NOMO-1 (cell line): ENCODE data around the gene ACOT7.
"Not testable (repeated sequence)": the region's sequence is repeated elsewhere in the genome, so short reads cannot be mapped to it uniquely, and the experiment has no call there.

Experiments used
- DNase-seq, 2 experiments: peaks; one replicate each; lab custom pipeline; 2025; ENCODE audit not compliant: unreplicated experiment in 2 of 2; lab: John Stamatoyannopoulos, UW

Gene ACOT7

DNA sequence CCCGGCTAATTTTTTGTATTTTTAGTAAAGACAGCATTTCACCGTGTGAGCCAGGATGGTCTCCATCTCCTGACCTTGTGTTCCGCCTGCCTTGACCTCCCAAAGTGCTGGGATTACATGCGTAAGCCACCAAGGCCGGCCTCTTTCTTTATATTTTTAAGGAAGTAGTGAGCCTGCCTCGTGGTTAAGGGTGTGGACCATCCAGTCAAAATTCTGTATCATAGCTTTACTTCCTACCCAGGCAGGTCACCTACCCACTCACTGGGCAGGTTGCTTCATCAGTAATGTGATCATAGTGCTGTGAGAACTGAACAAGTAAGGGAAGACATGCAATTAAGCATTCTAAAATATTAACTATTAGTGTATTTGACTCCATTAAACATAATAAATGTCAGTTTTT, 8.1 kb upstream of the ACOT7 start:
- peak; percentile 72 to 86 for DNase-seq

DNA sequence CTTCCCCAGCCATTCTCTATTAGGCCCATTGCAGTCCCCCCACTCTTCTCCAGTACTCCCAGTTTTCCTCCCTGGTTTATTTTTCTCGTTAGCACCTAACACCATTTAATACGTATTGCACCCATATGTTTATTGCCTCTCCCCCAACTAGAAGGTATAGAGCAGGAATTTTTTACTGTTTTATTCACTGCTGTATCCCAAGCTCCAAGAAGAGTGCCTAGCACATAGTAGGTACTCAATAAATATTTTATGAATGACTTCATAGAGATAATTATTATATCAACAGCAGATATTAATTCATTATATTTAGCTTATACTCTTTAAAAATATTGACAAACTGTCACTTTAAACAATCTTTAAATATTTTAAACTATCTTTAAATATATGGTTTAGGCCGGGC, 5.7 kb upstream of the ACOT7 start:
- DNase-seq, result no peak

DNA sequence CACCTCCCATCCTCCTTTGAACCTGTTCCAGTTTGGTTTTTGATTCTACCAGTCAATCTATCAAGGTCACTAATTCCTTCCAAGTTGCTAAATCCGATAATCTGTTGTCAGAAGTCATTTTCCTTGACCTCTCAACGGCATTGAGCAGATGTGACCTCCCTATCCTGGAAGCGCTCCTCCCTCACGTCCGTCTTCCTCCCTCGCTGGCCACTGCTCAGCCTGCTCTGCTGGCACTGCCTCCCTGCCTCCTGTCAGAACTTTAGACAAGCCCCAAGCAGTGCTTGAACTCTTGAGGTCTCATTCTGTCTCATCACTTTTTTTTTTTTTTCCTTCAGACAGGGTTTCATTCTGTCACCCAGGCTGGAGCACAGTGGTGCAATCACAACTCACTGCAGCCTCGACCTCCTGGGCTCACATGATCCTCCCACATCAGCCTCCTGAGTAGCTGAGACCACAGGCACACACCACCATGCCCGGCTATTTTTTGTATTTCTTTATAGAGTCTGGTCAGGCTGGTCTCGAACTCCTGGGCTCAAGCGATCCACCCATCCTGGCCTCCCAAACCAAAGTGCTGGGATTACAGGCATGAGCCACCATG, 4.4 kb upstream of the ACOT7 start:
- DNase-seq, result no peak

DNA sequence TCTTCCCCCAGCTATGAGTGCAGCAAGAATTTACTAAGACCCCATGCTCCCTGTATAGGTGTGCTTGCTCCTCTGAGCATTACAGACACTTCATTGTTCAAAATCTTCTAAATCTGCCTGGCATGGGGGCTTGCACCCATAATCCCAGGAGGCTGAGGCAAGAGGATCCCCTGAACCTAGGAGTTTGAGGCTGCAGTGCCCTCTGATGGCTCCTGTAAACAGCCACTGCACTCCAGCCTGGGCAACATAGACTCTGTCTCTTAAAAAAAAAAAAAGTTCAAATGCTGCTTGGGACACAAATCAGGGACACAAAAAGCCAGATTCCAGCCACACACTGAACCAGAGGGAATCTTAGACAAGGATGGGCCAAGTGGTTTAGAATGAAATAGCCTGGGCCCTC, 3.4 kb upstream of the ACOT7 start:
- DNase-seq, result no peak

DNA sequence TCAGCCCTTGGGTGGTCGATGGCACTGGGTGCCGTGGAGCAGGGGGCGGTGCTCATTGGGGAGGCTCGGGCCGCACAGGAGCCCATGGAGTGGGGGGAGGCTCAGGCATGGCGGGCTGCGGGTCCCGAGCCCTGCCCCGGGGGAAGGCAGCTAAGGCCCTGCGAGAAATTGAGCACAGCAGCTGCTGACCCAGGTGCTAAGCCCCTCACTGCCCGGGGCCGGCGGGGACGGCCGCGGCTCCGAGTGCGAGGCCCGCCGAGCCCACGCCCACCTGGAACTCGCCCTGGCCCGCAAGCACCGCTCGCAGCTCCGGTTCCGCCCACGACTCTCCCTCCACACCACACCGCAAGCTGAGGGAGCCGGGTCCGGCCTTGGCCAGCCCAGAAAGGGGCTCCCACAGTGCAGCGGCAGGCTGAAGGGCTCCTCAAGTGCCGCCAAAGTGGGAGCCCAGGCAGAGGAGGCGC, 2.2 kb upstream of the ACOT7 start:
- not testable (repeated sequence) for DNase-seq

DNA sequence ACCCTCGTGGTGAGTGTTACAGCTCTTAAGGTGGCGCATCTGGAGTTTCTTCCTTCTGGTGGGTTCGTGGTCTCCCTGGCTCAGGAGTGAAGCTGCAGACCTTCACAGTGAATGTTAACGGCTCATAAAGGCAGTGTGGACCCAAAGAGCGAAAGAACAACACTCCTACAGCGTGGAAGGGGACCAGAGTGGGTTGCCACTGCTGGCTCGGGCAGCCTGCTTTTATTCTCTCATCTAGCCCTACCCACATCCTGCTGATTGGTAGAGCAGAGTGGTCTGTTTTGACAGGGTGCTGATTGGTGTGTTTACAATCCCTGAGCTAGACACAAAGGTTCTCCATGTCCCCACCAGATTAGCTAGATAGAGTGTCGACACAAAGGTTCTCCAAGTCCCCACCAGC, 1.6 kb upstream of the ACOT7 start:
- not testable (repeated sequence) for DNase-seq

DNA sequence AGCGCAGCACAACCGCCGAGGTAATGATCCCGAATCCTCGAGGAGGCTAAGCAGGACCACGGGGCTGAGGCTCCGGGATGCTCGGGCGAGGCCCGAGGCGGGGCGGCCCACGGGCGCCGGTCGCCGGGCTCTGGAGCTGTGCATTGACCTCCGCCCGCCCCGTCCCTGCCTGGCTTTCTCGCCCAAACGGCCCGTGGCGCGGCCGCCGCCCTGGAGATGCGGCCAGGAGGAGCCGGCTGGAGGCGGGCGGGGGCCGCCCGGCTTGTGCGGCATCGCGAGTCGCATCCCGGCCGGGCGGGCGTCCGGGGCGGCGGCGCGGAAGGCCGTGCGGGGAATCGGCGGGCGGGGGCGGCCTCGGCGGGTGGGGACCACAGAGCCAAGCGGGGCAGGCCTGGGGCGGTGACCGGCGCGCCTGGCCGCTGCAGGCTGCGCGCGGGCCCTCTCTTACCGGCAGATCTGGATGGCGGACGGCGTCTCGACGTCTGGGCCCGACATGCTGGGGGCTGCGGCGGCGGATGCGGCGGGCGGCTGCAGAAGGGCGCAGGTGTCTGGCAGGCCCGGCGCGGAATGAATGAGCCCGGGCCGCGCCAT, 663 bp downstream of the ACOT7 start:
- DNase-seq, result no peak

DNA sequence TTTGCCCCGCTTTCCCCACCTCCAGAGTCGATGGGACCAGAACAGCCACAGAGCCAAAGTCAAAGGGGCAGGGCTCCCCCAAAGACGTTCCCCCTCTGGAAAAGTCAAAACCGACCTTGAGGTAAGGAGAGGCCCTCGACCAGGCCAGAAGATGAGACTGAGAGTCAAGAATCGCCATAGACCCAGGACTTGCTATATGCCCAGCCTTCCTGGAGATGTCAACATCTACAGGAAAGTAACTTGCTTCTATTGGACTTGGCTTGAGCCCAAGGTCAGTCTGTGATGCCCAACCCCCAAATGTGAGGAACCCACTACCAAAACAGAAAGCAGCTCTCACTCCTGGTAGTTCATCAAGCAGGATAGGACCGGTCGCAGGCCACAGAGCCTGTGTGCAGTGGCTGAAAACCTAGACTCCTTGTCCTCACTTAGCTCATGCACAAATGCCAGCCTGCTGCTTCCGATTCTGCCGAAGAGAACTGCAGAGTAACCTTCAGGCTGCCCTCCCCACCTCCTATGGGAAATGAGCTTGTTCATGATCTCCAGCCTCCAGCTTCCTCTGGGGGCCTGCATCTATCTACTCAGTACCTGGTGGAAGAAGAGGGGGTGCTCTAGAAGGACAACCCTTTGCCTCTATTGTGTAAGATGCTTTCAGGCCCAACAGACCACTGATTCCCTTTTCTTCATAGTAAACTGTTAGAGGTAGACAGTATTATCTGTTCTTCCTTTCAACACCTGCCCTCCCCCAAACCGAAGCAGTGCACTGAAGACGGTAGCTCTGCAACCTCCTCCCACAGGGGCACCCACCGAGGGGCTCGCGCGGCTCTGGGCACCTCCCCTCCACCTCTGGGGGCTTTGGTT, 1.4 kb downstream of the ACOT7 start:
- peak in 1 of 2 experiments; percentile 17 for DNase-seq

DNA sequence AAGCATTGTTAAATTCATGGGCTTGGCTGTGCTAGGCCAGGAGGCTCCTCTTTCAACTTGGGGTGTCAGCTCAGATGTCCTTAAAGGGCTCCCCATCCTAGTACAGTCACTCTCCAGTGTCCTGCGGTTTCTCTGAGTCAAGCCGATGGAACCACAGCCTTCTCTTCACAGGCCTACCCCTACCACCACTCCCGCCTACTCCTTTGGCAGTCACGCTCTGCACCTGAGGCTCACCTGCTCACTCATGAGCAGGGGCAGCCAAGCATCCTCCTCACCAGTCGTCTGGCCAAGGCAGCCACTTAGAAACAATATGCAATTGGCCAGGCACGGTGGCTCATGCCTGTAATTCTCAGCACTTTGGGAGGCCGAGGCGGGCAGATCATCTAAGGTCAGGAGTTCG, 3.6 kb downstream of the ACOT7 start:
- DNase-seq, result no peak

DNA sequence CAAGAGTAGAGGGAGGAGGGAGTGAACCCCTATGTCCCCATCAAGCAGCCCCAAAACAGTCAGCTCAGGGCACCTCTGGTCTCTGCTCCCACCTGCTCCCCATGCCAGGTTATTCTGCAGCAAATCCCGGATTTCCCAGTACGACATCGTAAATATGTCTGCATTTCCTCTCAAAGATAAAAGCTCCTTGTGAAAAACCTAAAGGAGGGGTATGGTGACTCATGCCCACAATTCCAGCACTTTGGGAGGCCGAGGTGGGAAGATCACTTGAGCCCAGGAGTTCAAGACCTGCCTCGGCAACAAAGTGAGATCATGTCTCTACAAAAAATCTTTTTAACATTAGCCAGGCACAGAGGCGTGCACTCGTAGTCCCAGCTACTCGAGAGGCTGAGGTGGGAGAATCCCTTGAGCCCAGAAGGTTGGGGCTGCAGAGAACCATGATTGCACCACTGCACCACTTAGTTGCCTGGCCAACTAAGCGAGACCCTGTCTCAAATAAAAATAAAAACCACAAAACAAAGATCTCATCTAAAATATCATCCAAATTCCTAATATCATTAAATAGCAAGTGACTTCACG, 7.1 kb downstream of the ACOT7 start:
- no peak for DNase-seq

DNA sequence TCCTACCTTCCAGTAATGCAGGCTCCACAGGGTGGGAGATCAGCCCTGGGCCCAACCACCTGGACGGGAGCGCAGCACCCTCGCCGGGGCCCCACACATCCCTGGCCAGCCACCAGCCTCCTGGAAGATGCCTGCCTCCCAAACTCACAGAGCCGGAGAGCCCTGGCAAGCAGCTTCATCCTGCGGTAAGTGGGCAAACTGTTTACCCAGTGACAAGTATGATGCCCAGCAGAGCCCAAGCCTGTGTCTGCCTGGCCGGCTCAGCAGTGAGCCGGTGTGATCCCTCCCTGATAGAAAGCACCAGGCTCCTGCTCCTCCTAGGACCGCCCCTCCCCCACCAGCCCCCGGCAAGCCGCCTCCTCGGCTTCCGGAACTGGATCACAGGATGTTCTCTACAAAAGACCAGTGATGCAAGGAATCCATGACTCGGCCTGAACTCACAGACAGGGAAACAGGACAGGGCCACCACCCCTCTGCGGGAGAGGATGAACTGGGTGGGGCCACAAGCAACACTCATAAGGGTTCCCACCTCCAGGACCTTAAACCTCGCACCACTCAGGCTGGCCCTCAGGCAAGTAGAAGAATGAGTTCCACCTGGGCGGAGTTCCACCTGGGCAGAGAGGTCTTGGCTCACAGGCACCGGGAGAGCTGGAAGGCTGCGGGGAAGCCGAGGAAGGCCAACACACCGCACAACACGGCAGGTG, 7.9 kb downstream of the ACOT7 start:
- no peak for DNase-seq

DNA sequence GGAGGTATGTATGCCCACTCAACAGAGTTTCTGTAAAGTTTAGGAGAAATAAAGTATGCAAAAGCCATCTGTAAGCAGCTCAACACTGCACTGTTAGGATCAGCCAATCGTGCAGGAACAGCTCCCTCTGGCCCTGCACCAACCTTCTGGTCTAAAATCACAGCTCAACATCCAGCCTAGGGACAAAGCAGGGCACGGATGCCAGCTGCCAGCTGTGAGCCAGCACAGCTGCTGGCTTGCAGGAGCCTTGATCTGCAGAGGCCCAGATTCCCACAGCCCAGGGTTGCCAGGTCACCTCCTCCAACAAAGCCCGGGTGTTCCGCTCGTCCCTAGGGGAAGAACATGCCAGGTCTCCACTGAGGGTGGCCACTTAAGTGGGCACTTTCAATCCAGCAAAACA, 8.6 kb downstream of the ACOT7 start:
- no peak for DNase-seq

DNA sequence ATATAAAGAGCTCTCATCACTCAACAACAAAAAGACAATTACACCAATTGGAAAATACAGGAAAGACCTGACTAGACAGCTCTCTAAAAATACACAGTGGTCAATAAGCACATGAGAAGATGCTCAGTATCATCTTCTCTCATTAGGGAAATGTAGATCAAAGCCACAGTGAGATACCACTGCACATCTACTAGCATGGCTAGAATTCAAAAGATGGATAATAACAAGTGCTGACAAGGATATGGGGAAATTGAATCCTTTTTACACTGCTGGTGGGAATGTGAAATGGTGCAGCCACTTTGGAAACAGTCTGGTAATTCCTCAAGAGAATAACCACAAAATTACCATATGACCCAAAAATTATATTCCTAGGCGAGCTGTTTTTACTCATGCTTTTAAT, 9.4 kb downstream of the ACOT7 start:
- no peak for DNase-seq

DNA sequence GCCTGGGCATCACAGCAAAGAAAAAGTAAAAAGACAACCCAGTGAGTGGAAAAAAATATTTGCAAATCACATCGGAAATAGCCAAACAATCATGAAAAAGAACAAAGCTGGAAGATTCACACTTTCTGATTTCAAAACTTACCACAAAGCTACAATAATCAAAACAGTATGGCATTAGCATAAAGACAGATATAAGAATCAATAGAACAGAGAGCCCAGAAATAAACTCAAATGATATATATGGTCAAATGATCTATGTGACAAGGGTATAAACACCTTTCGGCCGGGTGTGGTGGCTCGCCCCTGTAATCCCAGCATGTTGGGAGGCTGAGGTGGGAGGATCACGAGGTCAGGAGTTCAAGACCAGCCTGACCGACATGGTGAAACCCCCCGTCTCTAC, 13.5 kb downstream of the ACOT7 start:
- DNase-seq, result no peak

DNA sequence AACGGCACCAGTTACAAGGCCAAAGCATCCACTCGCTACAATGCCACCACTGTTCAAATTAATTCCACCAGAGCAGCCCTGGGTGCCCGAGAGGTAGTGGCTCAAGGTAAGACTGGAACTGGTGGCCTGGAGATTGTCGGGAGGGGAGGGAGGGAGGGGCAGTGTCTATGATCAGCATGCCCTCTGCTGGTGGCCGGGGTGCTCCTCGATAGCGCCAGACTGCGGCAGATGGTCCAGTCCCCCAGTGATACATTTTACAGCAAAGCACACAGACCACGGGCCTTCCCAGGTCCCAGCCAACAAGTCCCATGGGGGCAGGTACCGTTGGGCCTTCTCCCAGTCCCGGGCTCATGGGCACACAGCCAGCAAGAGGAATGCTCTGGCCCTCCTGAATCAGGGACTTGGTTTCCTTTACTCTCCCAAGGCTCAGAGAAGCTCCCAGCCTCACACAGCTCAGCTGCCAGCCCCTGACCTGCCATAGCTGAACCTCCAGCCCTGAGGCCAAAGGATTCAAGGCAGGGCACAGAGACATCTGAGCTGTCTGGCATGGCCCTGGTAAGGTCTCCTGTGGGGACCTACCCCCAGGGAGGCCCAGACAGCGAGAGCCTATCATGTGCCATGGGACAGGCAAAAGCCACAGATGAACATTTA, 15.3 kb downstream of the ACOT7 start:
- DNase-seq, result no peak

DNA sequence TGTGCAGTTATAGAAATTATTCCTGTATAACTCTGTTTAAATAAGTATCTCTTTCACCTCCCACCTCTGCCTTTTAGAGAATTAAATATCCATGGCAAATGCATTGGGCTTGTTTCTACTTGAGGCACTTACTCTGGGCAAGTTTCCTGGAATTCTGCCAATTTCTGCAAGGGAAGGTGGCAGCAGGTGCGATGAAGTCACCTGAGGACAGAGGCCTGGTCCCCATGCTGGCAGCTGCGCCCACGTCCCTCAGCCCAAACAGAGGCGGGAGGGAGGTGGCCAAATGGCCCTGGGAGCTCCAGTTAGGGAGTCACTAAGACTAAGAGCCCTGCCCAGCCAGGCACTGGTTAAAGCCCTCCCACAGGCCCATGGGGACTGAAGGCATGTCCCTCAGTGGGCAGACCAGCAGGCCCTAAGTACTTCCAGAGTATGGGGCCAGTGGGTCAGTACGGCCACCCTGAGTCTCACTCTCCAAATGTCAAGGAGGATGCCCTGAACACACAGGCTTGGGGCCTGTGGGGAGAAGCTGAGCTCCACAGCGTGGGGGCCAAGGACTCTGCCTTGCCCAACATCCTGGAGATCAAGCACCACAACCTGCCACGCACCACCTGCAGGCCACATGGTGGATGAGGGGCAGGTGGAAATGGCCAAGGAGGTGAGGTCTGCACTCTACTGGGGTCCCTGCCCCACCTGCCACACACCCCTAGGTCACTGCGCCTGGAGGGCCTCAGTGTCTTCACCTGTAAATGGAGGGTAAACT, 19.4 kb downstream of the ACOT7 start:
- no peak for DNase-seq

DNA sequence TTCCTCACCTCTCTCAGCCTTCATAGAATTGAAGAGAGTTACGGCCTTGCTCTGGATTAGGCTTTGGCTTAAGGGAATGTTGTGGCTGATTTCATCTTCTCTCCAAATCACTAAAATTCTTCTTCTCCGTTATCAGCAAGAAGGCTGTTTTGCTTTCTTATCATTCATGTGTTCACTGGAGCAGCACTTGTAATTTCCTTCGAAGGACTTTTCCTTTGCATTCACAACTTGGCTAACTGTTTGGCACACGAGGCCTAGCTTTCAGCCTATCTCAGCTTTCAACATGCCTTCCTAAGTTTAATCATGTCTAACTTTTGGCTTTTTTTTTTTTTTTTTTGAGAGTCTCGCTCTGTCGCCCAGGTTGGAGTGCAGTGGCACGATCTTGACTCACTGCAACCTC, 21.3 kb downstream of the ACOT7 start:
- DNase-seq, result not testable (repeated sequence)

DNA sequence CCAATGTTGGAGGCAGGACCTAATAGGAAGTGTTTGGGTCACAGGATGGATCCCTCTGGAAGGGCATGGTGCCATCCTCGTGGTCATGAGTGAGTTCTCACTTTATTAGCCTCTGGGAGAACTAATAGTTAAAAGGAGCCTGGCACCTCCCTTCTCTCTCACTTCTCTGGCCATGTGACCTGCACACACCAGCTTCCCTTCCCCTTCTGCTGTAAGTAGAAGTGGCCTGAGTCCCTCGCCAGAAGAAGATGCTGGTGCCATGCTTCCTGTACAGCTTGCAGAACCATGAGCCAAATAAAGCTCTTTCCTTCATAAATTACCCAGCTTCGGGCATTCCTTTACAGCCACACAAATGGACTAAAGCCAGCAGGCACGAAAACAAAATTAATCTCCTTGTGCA, 23.6 kb downstream of the ACOT7 start:
- DNase-seq, result no peak

DNA sequence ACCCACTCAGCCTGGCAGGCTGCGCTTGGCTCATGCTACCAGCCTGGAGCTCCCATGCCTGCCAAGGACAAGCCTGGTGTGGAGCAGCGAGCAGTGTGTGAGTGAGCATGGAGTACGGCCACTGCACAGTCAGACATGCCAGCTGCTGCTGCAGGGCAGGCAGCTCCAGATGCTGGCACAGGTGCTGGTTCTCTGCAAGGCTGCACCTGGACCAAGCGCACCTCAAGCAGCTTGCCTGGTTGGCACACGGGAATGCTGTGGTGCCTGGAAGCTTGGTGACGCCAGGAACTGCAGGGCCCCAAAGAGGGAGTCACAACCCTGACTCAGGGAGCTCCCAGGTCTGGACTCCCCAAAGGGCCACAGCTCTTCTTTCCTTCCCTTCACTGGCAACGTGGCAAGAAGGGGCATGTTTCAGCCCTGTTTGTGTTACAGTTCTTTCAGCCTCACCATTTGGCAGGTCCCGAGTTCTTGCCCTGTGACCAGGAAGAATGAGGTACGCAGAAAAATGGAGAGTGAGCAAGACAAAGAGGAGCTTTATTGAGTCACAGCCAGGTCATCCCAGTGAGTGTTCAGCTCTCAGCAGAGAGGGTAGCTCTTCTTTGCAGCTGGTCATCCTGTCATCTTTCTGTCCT, 26.1 kb downstream of the ACOT7 start:
- no peak for DNase-seq
